ENCODE measurements around the gene PACSIN1.

The PACSIN1 gene

GRCh38 chr6:34538581-34538980 is 72.7 kb downstream of the PACSIN1 start:
- ChIA-PET POLR2A (no interaction called here), CTCF (no interaction called here)
- no peaks in the 10 kb centered on the region for H3K4me1 ChIP-seq (ENCODE audit: control insufficient read depth, insufficient read depth, low read length)
- no peak overlapping the region for H3K27ac ChIP-seq (ENCODE audit: extremely low read depth, low read depth, low read length)
- no peaks in the 10 kb centered on the region for H3K9me3 ChIP-seq (ENCODE audit: control insufficient read depth, insufficient read depth, low read depth, low read length)
- TF ChIP-seq ZXDB (tag by site-specific recombination; IDR thresholded peaks at IDR 0.05) = no peak
- TF ChIP-seq ZNF433 (tag by site-specific recombination; IDR thresholded peaks at IDR 0.05; ENCODE audit: low read depth) = no peak
- no peak for TF ChIP-seq MYNN (tag by site-specific recombination; IDR thresholded peaks at IDR 0.05; ENCODE audit: borderline replicate concordance)
- no peak for TF ChIP-seq ZNF561 (tag by site-specific recombination; IDR thresholded peaks at IDR 0.05; ENCODE audit: borderline replicate concordance)
- no peak for TF ChIP-seq ZNF510 (tag by site-specific recombination; IDR thresholded peaks at IDR 0.05; ENCODE audit: insufficient replicate concordance)
- TF ChIP-seq, protein P1, sequence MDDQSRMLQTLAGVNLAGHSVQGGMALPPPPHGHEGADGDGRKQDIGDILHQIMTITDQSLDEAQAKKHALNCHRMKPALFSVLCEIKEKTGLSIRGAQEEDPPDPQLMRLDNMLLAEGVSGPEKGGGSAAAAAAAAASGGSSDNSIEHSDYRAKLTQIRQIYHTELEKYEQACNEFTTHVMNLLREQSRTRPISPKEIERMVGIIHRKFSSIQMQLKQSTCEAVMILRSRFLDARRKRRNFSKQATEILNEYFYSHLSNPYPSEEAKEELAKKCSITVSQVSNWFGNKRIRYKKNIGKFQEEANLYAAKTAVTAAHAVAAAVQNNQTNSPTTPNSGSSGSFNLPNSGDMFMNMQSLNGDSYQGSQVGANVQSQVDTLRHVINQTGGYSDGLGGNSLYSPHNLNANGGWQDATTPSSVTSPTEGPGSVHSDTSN (CRISPR knock-in tag; IDR thresholded peaks at IDR 0.05) = no peak
- TF ChIP-seq ZNF473 (tag by site-specific recombination; IDR thresholded peaks at IDR 0.05) = no peak
- TF ChIP-seq ZNF747 (tag by site-specific recombination; IDR thresholded peaks at IDR 0.05) = no peak
- TF ChIP-seq PRDM2 (tag by site-specific recombination; IDR thresholded peaks at IDR 0.05; ENCODE audit: borderline replicate concordance) = no peak
- H3K4me3 ChIP-seq (ENCODE audit: low read depth, low read length) = no peak overlapping the region
- no peaks in the 10 kb centered on the region for H3K36me3 ChIP-seq (ENCODE audit: control insufficient read depth in 2 of 2, insufficient read depth in 1 of 2, low read length in 2 of 2)

DNA sequence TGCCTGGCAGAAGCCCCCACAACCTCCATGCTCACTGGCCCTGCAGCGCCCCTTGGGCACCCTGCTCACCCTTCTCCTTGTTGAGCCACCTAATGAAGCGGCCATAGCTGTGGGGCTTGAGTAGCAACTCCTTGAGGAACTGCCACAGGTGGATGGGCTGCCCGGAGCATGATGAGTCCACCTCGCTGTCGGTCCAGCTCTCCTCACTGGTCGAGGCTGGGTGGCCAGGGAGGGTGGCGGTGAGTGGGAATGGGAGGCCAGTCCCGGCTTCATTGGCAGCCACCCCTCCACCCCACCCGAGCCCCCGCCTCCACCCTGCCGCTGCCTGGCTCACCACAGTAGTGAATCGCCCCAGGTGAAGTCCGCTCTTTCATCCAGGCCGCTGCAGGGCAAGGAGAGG is 73.3 kb downstream of the PACSIN1 start:
- Histone ChIP-seq H3K9me3 (ENCODE audit: control insufficient read depth, insufficient read depth, low read depth, low read length) (no peaks in the 10 kb centered on the region), H3K4me1 (ENCODE audit: control insufficient read depth, insufficient read depth, low read length) (no peaks in the 10 kb centered on the region), H3K27ac (ENCODE audit: extremely low read depth, low read depth, low read length) (no peak overlapping the region), H3K36me3 (ENCODE audit: control insufficient read depth in 2 of 2, insufficient read depth in 1 of 2, low read length in 2 of 2) (no peaks in the 10 kb centered on the region), H3K4me3 (ENCODE audit: low read depth, low read length) (no peak overlapping the region)
- POLR2A ChIA-PET = no interaction called here
- CTCF ChIA-PET = no interaction called here
- TF ChIP-seq ZNF514 (tag by site-specific recombination; IDR thresholded peaks at IDR 0.05) (no peak), MZF1 (tag by site-specific recombination; IDR thresholded peaks at IDR 0.05; ENCODE audit: borderline replicate concordance) (no peak), PRDM10 (tag by site-specific recombination; IDR thresholded peaks at IDR 0.05) (no peak), ZNF580 (tag by site-specific recombination; IDR thresholded peaks at IDR 0.05) (no peak), REST (tag by site-specific recombination; IDR thresholded peaks at IDR 0.05) (no peak), ZFHX2 (tag by site-specific recombination; conservative IDR thresholded peaks at IDR 0.05) (no peak), ZSCAN4 (tag by site-specific recombination; IDR thresholded peaks at IDR 0.05) (no peak), ZNF596 (tag by site-specific recombination; IDR thresholded peaks at IDR 0.05) (no peak), ZNF274 (IDR thresholded peaks at IDR 0.05; ENCODE audit: low read length) (no peak), ZNF274 (tag by site-specific recombination; IDR thresholded peaks at IDR 0.05; ENCODE audit: borderline replicate concordance) (no peak)

Measured in HEK293 (cell line).